Hepatic stellate cell (primary cell): ENCODE measurements around the gene PTPN4.

Experiments
- DNase-seq: peaks from one replicate; pipeline ENCODE4 v3.0.0; 2011; ENCODE audit warnings: low spot score

Gene PTPN4

GRCh38 chr2:119853777-119854399 lies 94.2 kb downstream of the PTPN4 start:
- DNase-seq, result no peak

DNA sequence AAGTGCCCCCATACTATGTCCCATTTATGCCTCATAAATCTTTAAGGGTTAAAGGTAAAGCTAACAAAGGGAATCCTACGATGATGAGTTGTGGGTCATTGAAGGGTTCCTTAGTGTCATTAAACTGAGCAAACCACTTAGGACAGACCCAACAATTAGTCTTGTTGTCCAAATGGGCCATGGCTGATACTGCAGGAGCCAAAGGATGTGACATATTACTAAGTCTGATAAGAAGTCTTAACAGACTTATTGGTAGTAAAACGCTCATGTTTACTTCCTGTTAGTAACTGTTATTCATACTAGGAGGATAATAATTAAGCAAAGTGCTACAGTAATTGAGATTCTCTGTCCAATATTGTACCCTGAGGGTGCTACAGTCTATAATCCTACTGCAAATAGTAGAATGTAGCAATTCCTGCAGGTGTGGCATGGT lies 96.8 kb downstream of the PTPN4 start:
- DNase-seq, result no peak

DNA sequence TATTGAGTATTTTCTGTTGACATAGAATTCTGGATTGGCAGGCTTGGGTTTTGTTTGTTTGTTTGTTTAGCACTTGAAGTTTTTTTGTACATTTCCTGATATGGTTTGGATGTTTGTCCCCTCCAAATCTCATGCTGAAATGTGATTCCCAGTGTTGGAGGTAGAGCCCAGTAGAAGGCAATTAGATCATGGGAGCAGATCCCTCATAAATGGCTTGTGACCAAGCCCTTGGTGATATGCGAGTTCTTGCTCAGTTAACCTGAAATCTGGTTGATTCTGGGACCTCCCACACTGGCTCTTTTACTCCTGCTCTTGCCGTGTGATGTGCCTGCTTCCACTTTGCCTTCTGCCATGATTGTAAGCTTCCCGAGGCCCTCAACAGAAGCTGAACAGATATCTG lies 98.0 kb downstream of the PTPN4 start:
- DNase-seq, result no peak

DNA sequence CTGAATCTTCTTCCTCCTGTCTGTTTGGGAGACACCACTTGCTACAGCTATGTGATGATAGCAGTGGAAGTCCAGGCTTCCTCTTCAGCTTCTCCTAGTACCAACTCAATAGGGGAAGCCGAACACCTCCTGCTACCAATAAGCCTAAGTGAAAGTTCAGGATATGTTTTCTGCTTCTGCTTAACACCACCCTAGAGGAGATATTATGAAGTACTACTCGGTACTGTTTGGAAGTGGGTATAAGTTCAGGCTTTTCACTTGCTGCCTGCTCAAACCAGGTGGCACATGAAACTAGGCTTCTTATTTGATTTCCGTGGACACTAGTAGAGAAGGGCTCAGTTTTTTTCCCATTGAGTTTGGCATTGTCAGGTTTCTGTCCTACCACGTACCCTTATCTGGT lies 99.8 kb downstream of the PTPN4 start:
- DNase-seq, result no peak

GRCh38 chr2:119860924-119861323 lies 101.2 kb downstream of the PTPN4 start:
- no peak for DNase-seq

DNA sequence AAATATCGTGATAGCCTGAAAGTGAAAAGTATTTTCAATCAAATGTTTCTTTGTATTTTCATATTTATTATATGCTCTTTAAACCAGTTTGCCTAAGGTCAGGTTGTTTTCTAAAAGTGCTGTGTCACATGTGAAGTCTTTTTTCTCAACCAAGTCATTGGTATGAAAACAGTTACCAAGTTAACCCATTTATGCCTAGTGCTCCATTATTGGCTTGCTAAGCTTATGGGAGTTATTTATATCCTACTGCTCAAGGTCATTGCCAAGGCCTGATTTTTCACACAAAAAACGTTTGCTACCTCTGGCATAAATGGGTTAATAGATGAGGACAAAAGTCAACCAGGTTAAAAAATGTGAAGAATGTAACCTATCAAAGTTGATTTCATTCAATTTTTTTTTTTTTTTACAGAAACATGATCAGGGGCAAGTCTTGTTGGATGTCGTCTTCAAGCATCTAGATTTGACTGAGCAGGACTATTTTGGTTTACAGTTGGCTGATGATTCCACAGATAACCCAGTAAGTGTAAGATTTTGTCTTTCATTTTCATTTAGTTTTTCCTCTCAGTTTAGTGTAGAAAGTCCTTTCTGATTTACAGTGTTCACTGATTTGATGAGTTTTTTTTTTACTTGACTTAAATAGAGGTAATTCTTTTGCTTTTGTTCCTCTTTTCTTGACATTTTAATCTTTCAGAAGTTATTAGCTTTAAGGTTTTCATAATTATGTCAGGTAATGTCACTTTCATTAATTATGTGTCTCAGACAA lies 102.6 kb downstream of the PTPN4 start:
- no peak for DNase-seq

GRCh38 chr2:119864318-119864717 lies 104.6 kb downstream of the PTPN4 start:
- DNase-seq, result no peak

GRCh38 chr2:119871725-119872124 lies 112.0 kb downstream of the PTPN4 start:
- no peak for DNase-seq

DNA sequence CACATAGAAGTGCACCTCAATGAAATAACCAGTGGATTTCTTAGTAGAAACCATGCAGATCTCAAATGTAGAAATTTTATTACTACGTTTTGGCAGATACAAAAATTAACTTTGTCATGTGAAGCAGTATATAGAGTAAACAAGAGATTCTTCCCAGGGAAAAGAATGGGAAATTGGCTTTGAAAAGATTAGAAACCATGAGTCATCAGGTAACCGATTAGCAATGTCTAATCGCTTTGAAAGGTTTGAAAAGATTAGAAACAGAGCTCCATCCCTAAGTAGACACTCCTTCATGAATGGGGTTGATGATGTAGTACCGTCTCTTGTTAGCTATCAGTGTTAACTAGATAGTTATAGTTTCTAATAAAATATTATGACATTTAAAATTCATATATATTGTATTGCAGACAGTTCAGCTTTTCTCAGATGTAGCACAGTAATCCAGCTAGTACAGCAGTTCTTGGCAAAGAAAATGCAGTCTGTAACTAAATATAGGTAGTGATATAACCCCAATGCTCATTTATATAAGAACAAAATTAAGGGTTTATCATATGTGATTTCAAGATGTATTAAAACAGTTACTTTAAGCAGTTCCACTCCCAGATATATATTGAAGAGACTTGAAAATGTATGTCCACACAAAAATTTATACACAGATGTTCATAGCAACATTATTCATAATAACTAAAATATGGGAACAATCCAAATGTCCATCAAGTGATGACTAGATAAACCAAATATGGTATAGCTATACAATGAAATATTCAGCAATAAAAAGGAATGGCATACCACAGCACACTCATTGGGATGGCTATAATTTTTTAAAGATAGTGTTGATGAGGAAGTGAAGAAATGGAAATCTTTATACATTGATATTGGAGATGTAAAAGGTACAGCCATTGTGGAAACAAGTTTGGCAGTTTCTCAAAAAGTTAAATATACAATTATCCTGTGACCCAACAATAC lies 113.9 kb downstream of the PTPN4 start:
- DNase-seq, result no peak

GRCh38 chr2:119879502-119879901 lies 119.8 kb downstream of the PTPN4 start:
- no peak for DNase-seq

- DNase-seq, result peak; percentile 54
Measured at GRCh38 chr2:119888680-119889079, 129.0 kb downstream of the PTPN4 start.

GRCh38 chr2:119897736-119898395 lies 138.1 kb downstream of the PTPN4 start:
- DNase-seq, result no peak

- no peak for DNase-seq
Measured at GRCh38 chr2:119901013-119901412, 141.3 kb downstream of the PTPN4 start.

- no peak for DNase-seq
Measured at GRCh38 chr2:119910566-119910965, 150.8 kb downstream of the PTPN4 start.

DNA sequence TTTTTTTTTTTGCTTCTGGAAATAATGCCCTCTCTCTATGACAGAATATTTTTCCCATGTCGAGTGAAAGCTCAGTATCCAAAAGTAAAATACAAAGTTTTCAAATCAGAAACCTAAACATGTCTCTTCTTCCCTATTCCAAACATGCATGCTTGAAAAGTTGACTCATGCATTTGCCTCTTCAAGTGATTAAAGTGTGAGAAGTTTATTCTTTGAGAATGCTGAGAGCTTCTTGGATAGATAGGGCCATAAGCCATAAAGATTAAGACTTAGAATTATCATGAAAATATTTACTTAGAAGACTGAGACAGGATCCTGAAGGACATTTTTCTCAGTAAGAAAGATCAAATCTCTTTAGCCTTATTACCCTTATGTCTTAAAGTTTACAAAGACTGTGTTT lies 154.5 kb downstream of the PTPN4 start:
- no peak for DNase-seq

GRCh38 chr2:119921825-119922224 lies 162.1 kb downstream of the PTPN4 start:
- no peak for DNase-seq

- no peak for DNase-seq
Measured at GRCh38 chr2:119922699-119923098, 163.0 kb downstream of the PTPN4 start.

DNA sequence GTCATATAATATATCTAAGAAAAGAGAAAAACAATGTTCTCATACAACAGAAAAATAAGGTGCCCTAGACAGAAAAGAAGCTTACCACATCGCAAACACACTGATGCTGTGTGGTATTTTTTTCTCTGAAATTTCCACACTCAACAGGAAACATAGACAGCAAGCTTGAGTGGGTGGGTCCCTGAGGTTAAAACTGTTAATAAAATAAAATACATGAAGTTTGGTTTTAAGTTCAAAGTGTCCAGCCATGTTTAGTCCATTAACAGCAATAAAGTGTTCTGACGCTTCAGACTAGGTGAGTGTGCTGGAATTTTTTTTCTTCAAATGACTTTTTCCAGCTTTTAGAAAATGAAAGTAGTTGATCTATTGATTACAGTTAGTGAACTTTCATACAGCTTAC lies 169.8 kb downstream of the PTPN4 start:
- DNase-seq, result no peak

- no peak for DNase-seq
Measured at GRCh38 chr2:119932809-119933208, 173.1 kb downstream of the PTPN4 start.

DNA sequence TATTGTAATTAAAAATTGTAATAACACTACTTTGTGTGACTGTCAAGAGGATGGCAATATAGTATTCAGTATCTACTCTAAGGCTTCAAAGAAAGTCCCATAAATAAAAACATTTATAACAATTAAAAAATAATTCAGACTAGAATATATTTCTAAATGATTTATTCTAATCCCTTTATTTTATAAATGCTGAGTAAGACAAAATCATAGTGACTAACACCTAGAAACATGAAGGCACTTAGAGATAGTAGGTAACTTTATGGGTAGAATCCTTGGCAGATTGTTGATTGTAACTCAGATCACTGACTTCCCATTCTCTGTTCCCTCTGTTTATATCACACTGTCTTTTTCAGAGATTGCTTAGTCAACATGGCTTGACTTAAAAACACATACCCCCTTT lies 174.6 kb downstream of the PTPN4 start:
- no peak for DNase-seq

DNA sequence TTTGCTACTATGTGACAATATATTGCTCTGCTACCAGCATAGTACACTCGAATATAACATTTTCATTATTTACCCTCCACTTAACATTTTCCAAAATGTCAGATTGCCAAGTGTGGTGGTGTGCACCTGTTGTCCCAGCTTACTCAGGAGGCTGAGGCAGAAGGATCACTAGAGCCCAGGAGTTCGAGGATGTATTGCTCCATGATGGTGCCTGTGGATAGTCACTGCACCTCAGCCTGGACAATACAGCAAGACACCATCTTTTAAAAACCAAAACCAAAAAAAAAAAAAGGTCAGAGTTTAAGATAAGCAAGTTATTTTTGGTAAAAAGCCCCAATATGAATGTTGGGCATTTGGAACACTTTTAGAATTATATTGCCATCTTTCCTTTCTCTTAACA lies 178.0 kb downstream of the PTPN4 start:
- no peak for DNase-seq

DNA sequence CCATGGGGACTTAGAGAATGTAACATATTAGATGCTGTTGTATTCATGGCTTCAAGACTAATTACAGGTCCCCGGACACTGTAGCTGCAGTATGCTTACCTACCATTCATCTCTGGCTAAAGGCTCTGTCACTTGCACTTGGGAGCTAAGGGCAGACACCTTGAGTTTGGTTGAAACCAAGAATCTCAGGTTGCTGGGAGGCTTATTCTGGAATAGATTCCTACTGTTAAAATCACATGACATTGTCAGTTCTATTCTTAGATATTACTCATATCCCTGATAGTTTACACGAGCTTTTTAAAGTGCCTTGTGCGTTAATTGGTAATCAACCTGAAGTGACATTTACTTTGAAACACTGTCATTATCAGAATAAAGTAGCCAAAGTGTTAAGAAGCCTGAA lies 180.2 kb downstream of the PTPN4 start:
- no peak for DNase-seq
